ENCODE data around the gene PLLP. TPM values are rescaled to one million over a fixed set of nuclear protein-coding genes. Genes with fewer than 3 reads are reported as not detected.

The PLLP gene
- total RNA-seq, 2 experiments from 2014 or later: 0.08 to 0.26 TPM

DNA sequence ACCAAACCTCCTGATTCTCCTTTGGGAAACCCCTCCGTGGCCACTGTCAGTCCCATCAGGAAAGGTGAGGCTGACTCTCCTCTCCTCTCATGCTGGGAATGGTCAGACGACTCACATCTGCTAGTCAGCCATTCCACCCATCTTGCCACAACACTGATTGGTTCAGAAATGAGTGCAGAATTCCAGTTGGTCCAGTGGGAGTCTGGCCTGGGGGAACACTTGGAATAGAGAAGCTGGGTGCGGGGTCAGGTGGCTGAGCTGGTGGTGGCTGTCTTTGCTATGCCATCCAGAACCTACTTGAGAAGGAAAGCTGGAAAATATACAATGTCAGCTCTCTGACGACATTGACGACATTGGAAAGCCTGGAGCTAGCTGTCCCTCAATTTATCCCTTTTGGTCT lies 23.6 kb upstream of the PLLP start:
- H3K9me3 Mint-ChIP-seq: no peaks in the 10 kb centered on the region
- H3K27ac Mint-ChIP-seq: no peak overlapping the region
- H3K4me1 Mint-ChIP-seq: peaks cover 12% of the 10 kb centered on the region
- H3K27me3 Mint-ChIP-seq: peaks cover 3% of the 10 kb centered on the region
- no peak overlapping the region for H3K4me3 Mint-ChIP-seq
- no peak for ATAC-seq (ENCODE audit: low read depth)
- no peaks in the 10 kb centered on the region for H3K36me3 Mint-ChIP-seq
- POLR2A ChIA-PET: no interaction called here
- no peak for DNase-seq

DNA sequence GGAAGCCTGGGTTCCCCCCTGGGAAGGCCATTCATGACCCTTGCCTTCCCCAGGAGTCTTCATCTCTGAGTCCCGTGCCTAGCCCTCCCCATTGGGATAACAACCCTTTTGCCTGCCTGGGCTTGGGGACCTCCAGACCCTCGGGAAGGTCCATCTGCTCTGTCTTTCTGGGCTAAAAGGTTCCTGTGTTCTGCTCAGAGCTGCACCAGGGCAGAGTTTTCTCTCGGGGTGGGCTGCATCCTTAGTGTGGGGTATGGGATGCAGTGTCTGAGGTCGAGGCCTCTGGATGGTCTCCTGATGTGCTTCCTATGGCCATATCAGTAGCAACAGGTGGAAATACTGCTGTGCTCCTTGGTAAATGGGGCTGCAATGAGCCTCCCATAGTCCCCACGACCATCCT lies 22.9 kb upstream of the PLLP start:
- POLR2A ChIA-PET: no interaction called here
- Mint-ChIP-seq H3K36me3 (no peaks in the 10 kb centered on the region), H3K4me3 (no peak overlapping the region), H3K27me3 (peaks cover 3% of the 10 kb centered on the region), H3K9me3 (no peaks in the 10 kb centered on the region), H3K27ac (no peak overlapping the region), H3K4me1 (peaks cover 15% of the 10 kb centered on the region)
- ATAC-seq (ENCODE audit: low read depth): no peak
- no peak for DNase-seq

DNA sequence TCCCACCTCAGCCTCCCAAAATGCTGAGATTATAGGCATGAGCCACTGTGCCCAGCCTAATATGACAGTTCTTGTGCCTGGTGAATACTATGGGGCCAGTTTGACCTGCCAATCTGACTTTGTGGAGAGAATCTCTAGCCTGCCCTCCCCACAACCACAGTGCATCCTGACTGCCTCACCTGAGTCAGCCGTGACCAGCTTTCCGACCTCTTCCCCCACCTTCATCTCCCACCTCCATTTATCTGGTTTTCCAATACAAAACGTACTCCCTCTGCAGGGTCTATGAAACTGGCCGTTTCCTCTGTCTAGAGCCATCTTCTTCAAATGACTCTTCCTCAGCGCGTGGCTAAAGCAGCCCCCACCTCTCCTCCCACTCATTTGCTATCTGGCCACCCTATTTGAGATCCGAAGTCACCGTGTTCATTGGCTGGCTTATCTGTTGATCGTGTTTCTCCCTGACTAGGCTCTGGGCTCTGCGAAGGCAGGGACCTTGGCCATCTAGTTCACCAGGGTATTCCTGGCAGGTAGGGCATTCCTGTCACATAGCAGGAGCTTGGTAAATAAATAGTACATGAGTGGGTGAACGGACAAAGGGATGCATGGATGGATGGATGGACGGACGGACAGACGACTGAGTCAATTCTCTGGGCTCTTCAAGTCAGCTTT lies 22.3 kb upstream of the PLLP start:
- Mint-ChIP-seq H3K4me3 (no peak overlapping the region), H3K27me3 (no peaks in the 10 kb centered on the region), H3K27ac (no peak overlapping the region), H3K36me3 (no peaks in the 10 kb centered on the region), H3K9me3 (no peaks in the 10 kb centered on the region), H3K4me1 (peaks cover 15% of the 10 kb centered on the region)
- POLR2A ChIA-PET: no interaction called here
- DNase-seq (no peak), ATAC-seq (ENCODE audit: low read depth) (no peak)

GRCh38 chr16:57305159-57305811 lies 20.8 kb upstream of the PLLP start:
- Mint-ChIP-seq H3K27me3 (no peaks in the 10 kb centered on the region), H3K4me3 (no peak overlapping the region), H3K4me1 (peaks cover 15% of the 10 kb centered on the region), H3K36me3 (no peaks in the 10 kb centered on the region), H3K27ac (no peak overlapping the region), H3K9me3 (no peaks in the 10 kb centered on the region)
- POLR2A ChIA-PET: no interaction called here
- no peak for DNase-seq
- ATAC-seq (ENCODE audit: low read depth): no peak

- DNase-seq (no peak), ATAC-seq (ENCODE audit: low read depth) (no peak)
- H3K9me3 Mint-ChIP-seq: no peaks in the 10 kb centered on the region
- no peaks in the 10 kb centered on the region for H3K27me3 Mint-ChIP-seq
- H3K4me1 Mint-ChIP-seq: peaks cover 13% of the 10 kb centered on the region
- H3K27ac Mint-ChIP-seq: peak overlapping the region; percentile 50
- POLR2A ChIA-PET: interaction anchor here (0.6 to 1.3 kb wide), 2 partner anchors 36 to 143 kb away, joined by 3 read pairs; partner anchors contain the start of gene COQ9
- no peaks in the 10 kb centered on the region for H3K36me3 Mint-ChIP-seq
- H3K4me3 Mint-ChIP-seq: no peak overlapping the region
Measured at GRCh38 chr16:57304169-57305061, 19.9 kb upstream of the PLLP start.

GRCh38 chr16:57303910-57304168 lies 19.4 kb upstream of the PLLP start:
- ATAC-seq (ENCODE audit: low read depth) (no peak), DNase-seq (no peak)
- H3K4me3 Mint-ChIP-seq: no peak overlapping the region
- H3K27ac Mint-ChIP-seq: no peak overlapping the region
- no peaks in the 10 kb centered on the region for H3K36me3 Mint-ChIP-seq
- H3K27me3 Mint-ChIP-seq: no peaks in the 10 kb centered on the region
- POLR2A ChIA-PET: interaction anchor here (0.6 to 1.3 kb wide), 2 partner anchors 36 to 144 kb away, joined by 3 read pairs; partner anchors contain the start of gene COQ9
- H3K4me1 Mint-ChIP-seq: peaks cover 12% of the 10 kb centered on the region
- no peaks in the 10 kb centered on the region for H3K9me3 Mint-ChIP-seq

- ATAC-seq (ENCODE audit: low read depth): no peak
Measured at GRCh38 chr16:57303021-57303909, 18.8 kb upstream of the PLLP start.

DNA sequence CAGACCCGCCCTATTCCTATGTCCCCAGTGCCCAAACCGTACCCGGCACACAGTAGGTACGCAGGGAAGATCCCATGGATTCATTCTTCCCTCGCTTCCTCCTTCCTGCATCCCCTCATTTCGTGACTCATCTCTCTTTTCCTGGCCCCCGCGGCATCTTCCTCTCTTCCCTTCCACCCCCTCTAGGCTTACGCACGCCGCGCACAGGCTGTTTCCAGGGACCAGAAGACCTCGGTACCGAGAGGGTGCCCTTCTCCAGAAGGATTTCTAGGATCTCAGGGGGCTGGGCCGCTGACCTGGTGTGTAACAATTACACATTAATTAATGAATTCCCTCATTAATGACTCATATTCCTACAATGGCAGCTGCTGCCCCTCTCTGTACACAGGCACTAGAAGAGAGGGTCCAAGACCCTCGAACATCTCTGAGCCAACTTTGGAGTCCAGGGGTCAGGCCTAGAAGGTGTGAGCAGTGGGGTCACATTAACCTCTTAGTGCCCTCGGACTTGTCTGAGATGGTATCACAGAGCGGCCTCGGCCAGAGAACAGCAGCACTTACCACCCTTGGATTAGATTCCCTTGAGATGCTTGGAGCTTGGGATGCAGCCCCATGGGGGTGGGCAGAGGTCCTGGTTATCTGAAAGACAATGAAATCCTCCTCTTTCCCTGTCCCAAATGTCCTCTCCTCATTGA lies 16.8 kb upstream of the PLLP start:
- H3K27ac Mint-ChIP-seq: peak overlapping the region; percentile 23
- H3K27me3 Mint-ChIP-seq: no peaks in the 10 kb centered on the region
- no peaks in the 10 kb centered on the region for H3K9me3 Mint-ChIP-seq
- H3K4me1 Mint-ChIP-seq: peaks cover 19% of the 10 kb centered on the region
- H3K4me3 Mint-ChIP-seq: no peak overlapping the region
- H3K36me3 Mint-ChIP-seq: no peaks in the 10 kb centered on the region
- POLR2A ChIA-PET: interaction anchor here (1.3 to 3.5 kb wide), 2 partner anchors 117 to 219 kb away, joined by 3 to 25 read pairs; no protein-coding TSS in a partner anchor
- no peak for ATAC-seq (ENCODE audit: low read depth)
- no peak for DNase-seq

More at GRCh38 chr16:57303021-57303909, 18.8 kb upstream of the PLLP start:
- Mint-ChIP-seq H3K4me3 (no peak overlapping the region), H3K27ac (no peak overlapping the region), H3K27me3 (no peaks in the 10 kb centered on the region), H3K36me3 (no peaks in the 10 kb centered on the region), H3K4me1 (peaks cover 13% of the 10 kb centered on the region), H3K9me3 (no peaks in the 10 kb centered on the region)
- POLR2A ChIA-PET: interaction anchor here (0.6 to 1.3 kb wide), 2 partner anchors 37 to 144 kb away, joined by 3 read pairs; partner anchors contain the start of gene COQ9
- no peak for DNase-seq

- ATAC-seq (ENCODE audit: low read depth): peak; percentile 88
Measured at GRCh38 chr16:57300387-57301125, 16.1 kb upstream of the PLLP start.

GRCh38 chr16:57299719-57300386 lies 15.4 kb upstream of the PLLP start:
- no peaks in the 10 kb centered on the region for H3K9me3 Mint-ChIP-seq
- H3K27ac Mint-ChIP-seq: no peak overlapping the region
- no peaks in the 10 kb centered on the region for H3K27me3 Mint-ChIP-seq
- POLR2A ChIA-PET: interaction anchor here (0.6 to 3.5 kb wide), 7 partner anchors 14 to 220 kb away, joined by 3 to 25 read pairs (median 4); partner anchors contain the start of genes ARL2BP, CIAPIN1, COQ9 and PSME3IP1
- no peaks in the 10 kb centered on the region for H3K36me3 Mint-ChIP-seq
- H3K4me1 Mint-ChIP-seq: peaks cover 19% of the 10 kb centered on the region
- H3K4me3 Mint-ChIP-seq: no peak overlapping the region
- ATAC-seq (ENCODE audit: low read depth) (peak; percentile 55), DNase-seq (peak; percentile 83)

More at GRCh38 chr16:57300387-57301125, 16.1 kb upstream of the PLLP start:
- H3K9me3 Mint-ChIP-seq: no peaks in the 10 kb centered on the region
- H3K4me3 Mint-ChIP-seq: no peak overlapping the region
- POLR2A ChIA-PET: interaction anchor here (0.6 to 3.5 kb wide), 7 partner anchors 14 to 220 kb away, joined by 3 to 25 read pairs (median 4); partner anchors contain the start of genes ARL2BP, CIAPIN1, COQ9 and PSME3IP1
- H3K27ac Mint-ChIP-seq: no peak overlapping the region
- H3K27me3 Mint-ChIP-seq: no peaks in the 10 kb centered on the region
- no peaks in the 10 kb centered on the region for H3K36me3 Mint-ChIP-seq
- DNase-seq: peak; percentile 100
- peaks cover 19% of the 10 kb centered on the region for H3K4me1 Mint-ChIP-seq

- Mint-ChIP-seq H3K4me1 (peaks cover 17% of the 10 kb centered on the region), H3K27ac (no peak overlapping the region), H3K4me3 (no peak overlapping the region), H3K9me3 (no peaks in the 10 kb centered on the region), H3K27me3 (no peaks in the 10 kb centered on the region), H3K36me3 (no peaks in the 10 kb centered on the region)
- no peak for DNase-seq
- POLR2A ChIA-PET: interaction anchor here (0.6 to 3.5 kb wide), 4 partner anchors 19 to 148 kb away, joined by 3 to 25 read pairs (median 8); partner anchors contain the start of genes ARL2BP, CIAPIN1 and COQ9
- ATAC-seq (ENCODE audit: low read depth): peak; percentile 0
Measured at GRCh38 chr16:57299009-57299718, 14.7 kb upstream of the PLLP start.
